Natural killer cell treated with Interleukin-12 subunit alpha and Interleukin-12 subunit beta and Interleukin-15 and Interleukin-18, amount 100 ng/mL, for 72 hours (primary cell): ENCODE measurements around the gene YWHAG. TPM values are rescaled to one million over a fixed set of nuclear protein-coding genes. Genes with fewer than 3 reads are reported as not detected.
A peak's percentile ranks its signal among the peaks of the same experiment; 100 is the strongest.
"Not testable (repeated sequence)": the region's sequence is repeated elsewhere in the genome, so short reads cannot be mapped to it uniquely, and the experiment has no call there.

Experiments used
- ATAC-seq, 2 donors: fragments of 150-1000 bp; cut with Tn5 transposase in 1 of 2; sonication (Bioruptor Pico), chemical (Tn5 transposase) in 1 of 2; 2 replicates each; pipeline ENCODE4 v1.10.0; 2021
- DNase-seq: peaks from one replicate; pipeline ENCODE4 v3.0.0; 2022; ENCODE audit warnings: low spot score
- H3K27ac Mint-ChIP-seq, 2 donors: 1 replicate in 1 of 2; 2 replicates in 1 of 2; pipeline ENCODE4 v1.8.0; 2022; ENCODE audit warnings: mixed read lengths in 2 of 2, mild to moderate bottlenecking in 1 of 2, moderate library complexity in 1 of 2
- H3K27me3 Mint-ChIP-seq, 2 donors: 1 replicate in 1 of 2; 2 replicates in 1 of 2; pipeline ENCODE4 v1.8.0; 2022; ENCODE audit warnings: mixed read lengths in 2 of 2
- H3K36me3 Mint-ChIP-seq: one replicate; pipeline ENCODE4 v1.8.0; 2022; ENCODE audit warnings: mixed read lengths
- H3K4me1 Mint-ChIP-seq, 2 donors: 1 replicate in 1 of 2; 2 replicates in 1 of 2; pipeline ENCODE4 v1.8.0; 2022; ENCODE audit warnings: low read depth in 2 of 2, mixed read lengths in 2 of 2, mild to moderate bottlenecking in 1 of 2
- H3K4me3 Mint-ChIP-seq: one replicate; pipeline ENCODE4 v1.8.0; 2022; ENCODE audit warnings: mixed read lengths
- H3K9me3 Mint-ChIP-seq: 2 replicates; pipeline ENCODE4 v1.8.0; 2022; ENCODE audit warnings: mixed read lengths
- total RNA-seq, 2 donors: library from RNA; stranded (reverse); gene quantifications; one replicate each; pipeline ENCODE4 v1.2.3, GENCODE V29; 2022

The YWHAG gene
- total RNA-seq, 2 donors from 2014 or later: 115 to 154 TPM

DNA sequence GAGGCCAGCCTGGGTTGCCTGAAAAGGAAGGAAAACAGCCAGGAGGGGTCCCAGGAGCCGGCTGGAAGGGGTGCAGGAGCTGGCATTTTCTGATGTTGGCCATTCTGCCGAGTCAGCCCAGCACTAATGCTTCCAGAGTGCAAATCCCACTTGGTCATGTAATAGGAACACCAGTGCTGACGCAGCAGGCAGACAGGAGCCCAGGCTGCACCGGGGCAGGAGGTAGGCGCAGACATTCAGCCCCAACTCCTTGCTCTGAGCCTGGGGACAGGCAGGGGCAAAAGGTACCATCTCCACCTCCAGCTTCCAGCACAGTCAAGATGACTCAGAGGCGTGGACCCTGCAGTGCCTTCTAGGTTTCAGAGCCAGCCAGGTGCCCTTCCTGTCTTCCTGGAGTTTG lies 10.2 kb upstream of the YWHAG start:
- Mint-ChIP-seq H3K4me1 (peaks cover 7 to 8% of the 10 kb centered on the region in 2 donors), H3K9me3 (no peaks in the 10 kb centered on the region), H3K36me3 (no peaks in the 10 kb centered on the region), H3K27ac (no peak overlapping the region), H3K4me3 (no peak overlapping the region), H3K27me3 (peaks cover 5 to 7% of the 10 kb centered on the region in 2 donors)
- DNase-seq (no peak), ATAC-seq (no peak)

DNA sequence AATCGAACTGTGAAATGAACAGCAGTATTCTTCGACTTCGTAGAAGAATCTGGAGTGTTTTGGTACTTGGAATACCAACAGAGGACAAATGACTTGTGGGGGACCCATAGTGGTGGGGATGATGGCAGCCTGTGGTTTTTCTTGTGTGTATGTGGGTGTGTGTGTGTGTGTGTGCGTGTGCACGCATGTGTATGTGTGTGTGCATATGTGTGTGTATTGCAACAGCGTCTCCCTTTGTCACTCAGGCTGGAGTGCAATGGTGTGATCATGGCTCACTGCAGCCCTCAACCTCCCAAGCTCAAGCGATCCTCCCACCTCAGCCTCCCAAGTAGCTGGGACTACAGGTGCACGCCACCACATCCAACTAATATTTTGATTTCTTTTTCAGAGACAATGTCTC lies 9.4 kb upstream of the YWHAG start:
- ATAC-seq: no peak
- Mint-ChIP-seq H3K27me3 (peaks cover 5 to 7% of the 10 kb centered on the region in 2 donors), H3K9me3 (no peaks in the 10 kb centered on the region)

GRCh38 chr7:76364198-76364584 lies 5.4 kb upstream of the YWHAG start:
- DNase-seq (no peak), ATAC-seq (no peak)
- peak overlapping the region; percentile 59 for H3K4me3 Mint-ChIP-seq
- H3K27me3 Mint-ChIP-seq: peaks cover 0 to 5% of the 10 kb centered on the region in 2 donors
- H3K36me3 Mint-ChIP-seq: no peaks in the 10 kb centered on the region
- peaks cover 13% of the 10 kb centered on the region in 2 donors for H3K4me1 Mint-ChIP-seq
- H3K9me3 Mint-ChIP-seq: no peaks in the 10 kb centered on the region
- peak overlapping the region; percentile 34 to 46 for H3K27ac Mint-ChIP-seq

More for the DNA sequence above, 9.4 kb upstream of the YWHAG start:
- peaks cover 7 to 9% of the 10 kb centered on the region in 2 donors for H3K4me1 Mint-ChIP-seq
- H3K27ac Mint-ChIP-seq: no peak overlapping the region
- H3K36me3 Mint-ChIP-seq: no peaks in the 10 kb centered on the region
- no peak overlapping the region for H3K4me3 Mint-ChIP-seq
- no peak for DNase-seq

DNA sequence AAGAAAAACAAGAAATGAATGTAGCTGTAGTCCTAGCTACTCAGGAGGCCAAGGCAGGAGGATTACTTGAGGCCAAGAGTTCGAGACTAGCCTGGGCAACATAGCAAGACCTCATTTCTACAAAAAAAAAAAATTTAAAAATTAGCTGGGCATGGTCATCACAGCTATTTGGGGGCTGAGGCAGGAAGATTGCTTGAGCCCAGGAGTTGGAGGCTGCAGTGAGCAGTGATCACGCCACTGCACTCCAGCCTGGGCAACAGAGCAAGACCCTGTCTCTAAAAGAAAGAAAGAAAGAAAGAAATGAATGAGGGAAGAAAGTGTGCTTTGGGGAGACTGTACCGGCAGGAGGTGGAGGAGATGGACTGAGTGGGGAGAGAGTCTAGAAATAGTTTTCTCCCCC lies 5.0 kb upstream of the YWHAG start:
- H3K36me3 Mint-ChIP-seq, DNase-seq, H3K9me3 Mint-ChIP-seq, H3K4me3 Mint-ChIP-seq, H3K27me3 Mint-ChIP-seq, ATAC-seq, H3K27ac Mint-ChIP-seq: not testable (repeated sequence)
- H3K4me1 Mint-ChIP-seq: peaks cover 13% of the 10 kb centered on the region in 2 donors

GRCh38 chr7:76359978-76360638 lies 1.3 kb upstream of the YWHAG start:
- Mint-ChIP-seq H3K36me3 (peaks cover 17% of the 10 kb centered on the region), H3K27me3 (peaks cover 0 to 2% of the 10 kb centered on the region in 2 donors), H3K27ac (peak overlapping the region; percentile 93 to 94), H3K4me1 (peaks cover 32 to 38% of the 10 kb centered on the region in 2 donors), H3K9me3 (no peaks in the 10 kb centered on the region), H3K4me3 (peak overlapping the region; percentile 95)
- DNase-seq: peak; percentile 40
- no peak for ATAC-seq

DNA sequence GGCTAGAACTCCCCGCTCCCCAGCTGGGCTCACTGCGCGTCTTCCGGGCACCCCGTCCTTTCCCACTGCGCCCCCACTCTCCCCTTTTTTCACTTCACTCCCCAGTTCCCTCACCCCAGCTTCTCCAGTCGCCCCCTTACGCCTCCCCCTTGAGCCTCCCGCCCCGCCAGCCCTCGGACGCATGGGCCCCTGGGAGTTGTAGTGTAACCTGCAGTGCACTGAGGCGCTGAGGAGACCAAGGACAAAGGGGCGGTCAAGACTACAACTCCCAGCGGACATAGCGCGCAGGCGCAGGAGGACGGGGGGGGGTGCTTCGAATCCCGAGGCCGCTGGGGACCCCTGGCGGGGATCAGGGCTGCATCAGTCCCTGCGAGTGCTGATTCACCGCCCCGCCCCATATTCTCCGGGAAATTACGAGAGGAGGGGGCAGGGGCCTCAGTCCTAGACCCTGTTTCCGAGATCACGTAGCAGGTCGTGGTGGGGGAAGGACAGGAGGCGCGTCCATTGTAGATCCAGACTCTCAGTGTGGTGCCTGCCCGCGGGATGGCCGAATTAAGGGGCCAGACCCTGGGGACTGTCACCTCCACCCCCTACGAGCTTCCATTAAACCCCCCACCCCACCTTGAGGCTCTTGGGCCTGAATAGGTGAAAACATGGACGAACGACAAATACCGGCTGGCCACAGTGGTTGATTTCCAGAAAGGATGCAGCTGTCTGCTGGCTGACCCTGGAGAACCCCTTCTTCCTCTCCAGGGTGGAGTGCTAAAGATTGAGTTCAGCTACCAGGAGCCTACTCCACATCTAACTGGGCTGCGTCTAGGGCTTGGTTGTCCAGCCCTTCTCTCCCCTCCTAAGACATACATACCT lies 553 bp upstream of the YWHAG start:
- H3K27me3 Mint-ChIP-seq: peaks cover 0 to 2% of the 10 kb centered on the region in 2 donors
- peak overlapping the region; percentile 93 to 94 for H3K27ac Mint-ChIP-seq
- peak; percentile 98 for DNase-seq
- peaks cover 34 to 41% of the 10 kb centered on the region in 2 donors for H3K4me1 Mint-ChIP-seq
- peak overlapping the region; percentile 95 for H3K4me3 Mint-ChIP-seq
- peaks cover 21% of the 10 kb centered on the region for H3K36me3 Mint-ChIP-seq
- ATAC-seq: peak; percentile 97
- no peaks in the 10 kb centered on the region for H3K9me3 Mint-ChIP-seq

DNA sequence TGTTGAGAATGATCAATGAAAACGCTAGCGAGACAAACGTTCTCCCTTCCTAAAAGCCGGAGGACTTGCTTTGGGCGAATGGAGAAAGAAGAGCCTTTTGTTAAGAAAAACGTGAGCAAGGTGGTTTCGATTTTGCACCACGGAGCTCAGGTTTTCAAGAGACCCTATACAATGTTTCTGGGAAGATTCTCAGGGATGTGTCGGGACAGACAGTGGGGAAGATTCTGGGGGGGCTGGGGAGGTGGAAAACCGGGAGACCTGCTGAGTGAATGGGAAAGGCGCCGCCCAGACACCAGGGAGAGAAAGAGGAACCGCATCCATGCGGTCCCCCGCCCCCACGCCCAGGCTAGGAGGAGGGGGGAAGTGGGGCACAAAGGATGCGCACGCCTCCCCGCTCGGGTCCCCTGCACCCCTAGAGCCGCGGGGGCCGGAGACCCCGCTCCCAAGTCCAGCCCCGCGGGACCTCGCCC lies 745 bp downstream of the YWHAG start:
- H3K36me3 Mint-ChIP-seq: peaks cover 21% of the 10 kb centered on the region

DNA sequence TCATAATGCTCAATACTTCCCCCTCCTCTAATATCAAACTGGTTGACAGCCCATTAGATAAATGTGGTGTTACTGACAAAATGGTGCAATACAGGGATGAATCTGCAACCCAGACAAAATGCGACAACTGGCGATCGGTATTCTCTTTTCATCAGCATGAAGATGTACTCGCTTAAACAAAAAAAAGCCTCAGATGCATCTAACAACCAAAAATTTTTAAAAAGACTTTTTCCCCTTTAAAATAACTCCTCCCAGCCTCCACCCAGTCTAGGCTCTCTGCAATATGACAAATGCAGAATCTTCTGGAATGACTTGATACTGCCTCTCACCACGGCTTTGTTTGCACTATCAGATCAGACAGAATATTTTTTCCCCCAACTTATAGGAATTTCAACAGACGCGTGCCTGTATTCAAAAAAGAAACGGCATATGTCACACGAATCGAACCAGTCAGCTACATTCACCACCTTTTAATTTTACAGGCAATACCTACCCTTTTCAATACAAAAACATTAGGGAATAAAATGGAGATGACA lies 1.2 kb downstream of the YWHAG start:
- no peak for ATAC-seq
- peaks cover 34 to 37% of the 10 kb centered on the region in 2 donors for H3K4me1 Mint-ChIP-seq
- peaks cover 21% of the 10 kb centered on the region for H3K36me3 Mint-ChIP-seq

More for the DNA sequence above, 745 bp downstream of the YWHAG start:
- Mint-ChIP-seq H3K27me3 (no peaks in the 10 kb centered on the region), H3K4me1 (peaks cover 30 to 37% of the 10 kb centered on the region in 2 donors), H3K27ac (peak overlapping the region; percentile 92 to 94), H3K4me3 (peak overlapping the region; percentile 95), H3K9me3 (no peaks in the 10 kb centered on the region)
- peak; percentile 67 for DNase-seq
- peak in 1 of 2 donors; percentile 4 for ATAC-seq

DNA sequence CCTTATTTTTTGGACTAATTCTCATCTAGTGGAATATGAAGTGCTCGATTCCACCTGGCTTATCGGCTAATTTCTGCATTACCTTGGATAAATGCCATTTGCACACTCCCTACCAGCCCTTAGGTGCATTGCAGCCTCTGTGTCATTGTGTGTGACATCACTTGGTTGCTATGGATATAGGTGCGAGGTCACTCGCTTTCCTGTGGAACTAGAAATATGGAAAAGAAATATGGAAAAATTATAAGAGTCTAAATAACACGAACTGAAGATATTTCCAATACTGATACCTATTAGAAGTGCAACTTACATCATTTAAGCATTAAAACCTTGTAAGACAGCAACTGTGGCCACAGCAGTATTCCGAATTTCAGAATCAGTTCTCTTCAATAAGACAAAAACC lies 2.0 kb downstream of the YWHAG start:
- H3K4me1 Mint-ChIP-seq: peaks cover 39 to 42% of the 10 kb centered on the region in 2 donors
- H3K27me3 Mint-ChIP-seq: no peaks in the 10 kb centered on the region
- ATAC-seq (no peak), DNase-seq (no peak)
- peak overlapping the region; percentile 95 for H3K4me3 Mint-ChIP-seq
- peak overlapping the region; percentile 92 to 94 for H3K27ac Mint-ChIP-seq
- no peaks in the 10 kb centered on the region for H3K9me3 Mint-ChIP-seq
- H3K36me3 Mint-ChIP-seq: peaks cover 21% of the 10 kb centered on the region

More for the DNA sequence above, 1.2 kb downstream of the YWHAG start:
- no peaks in the 10 kb centered on the region for H3K27me3 Mint-ChIP-seq
- no peaks in the 10 kb centered on the region for H3K9me3 Mint-ChIP-seq
- no peak for DNase-seq
- peak overlapping the region; percentile 92 to 94 for H3K27ac Mint-ChIP-seq
- H3K4me3 Mint-ChIP-seq: peak overlapping the region; percentile 95

DNA sequence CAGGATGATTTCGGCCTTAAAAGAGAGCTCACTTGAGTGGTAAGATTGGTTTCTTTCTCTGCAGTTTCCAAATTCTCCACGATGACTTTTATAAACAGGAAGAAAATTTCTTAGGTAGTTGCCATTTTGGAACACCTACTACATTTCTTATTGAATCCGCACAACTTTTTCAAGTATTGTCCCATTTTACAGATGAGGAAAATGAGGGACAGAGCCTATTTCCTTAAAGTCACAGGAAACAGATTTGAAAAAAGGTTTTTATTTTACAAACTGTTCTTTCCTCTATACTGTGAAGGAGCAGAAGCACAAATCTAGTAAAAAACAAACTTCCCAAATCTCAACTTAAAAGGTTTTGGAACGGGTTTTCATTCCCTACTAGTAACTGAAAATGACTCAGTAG lies 2.7 kb downstream of the YWHAG start:
- peaks cover 21% of the 10 kb centered on the region for H3K36me3 Mint-ChIP-seq
- ATAC-seq: no peak
- H3K9me3 Mint-ChIP-seq: no peaks in the 10 kb centered on the region
- peaks cover 45 to 46% of the 10 kb centered on the region in 2 donors for H3K4me1 Mint-ChIP-seq
- DNase-seq: no peak
- no peak overlapping the region for H3K27ac Mint-ChIP-seq
- no peak overlapping the region for H3K4me3 Mint-ChIP-seq
- H3K27me3 Mint-ChIP-seq: no peaks in the 10 kb centered on the region

- H3K9me3 Mint-ChIP-seq: no peaks in the 10 kb centered on the region
- DNase-seq (no peak), ATAC-seq (no peak)
- H3K36me3 Mint-ChIP-seq: peaks cover 21% of the 10 kb centered on the region
- no peak overlapping the region for H3K27ac Mint-ChIP-seq
- peaks cover 47 to 48% of the 10 kb centered on the region in 2 donors for H3K4me1 Mint-ChIP-seq
- peak overlapping the region; percentile 15 for H3K4me3 Mint-ChIP-seq
- no peaks in the 10 kb centered on the region for H3K27me3 Mint-ChIP-seq
These were observed 3.6 kb downstream of the YWHAG start for GRCh38 chr7:76354981-76355730.

DNA sequence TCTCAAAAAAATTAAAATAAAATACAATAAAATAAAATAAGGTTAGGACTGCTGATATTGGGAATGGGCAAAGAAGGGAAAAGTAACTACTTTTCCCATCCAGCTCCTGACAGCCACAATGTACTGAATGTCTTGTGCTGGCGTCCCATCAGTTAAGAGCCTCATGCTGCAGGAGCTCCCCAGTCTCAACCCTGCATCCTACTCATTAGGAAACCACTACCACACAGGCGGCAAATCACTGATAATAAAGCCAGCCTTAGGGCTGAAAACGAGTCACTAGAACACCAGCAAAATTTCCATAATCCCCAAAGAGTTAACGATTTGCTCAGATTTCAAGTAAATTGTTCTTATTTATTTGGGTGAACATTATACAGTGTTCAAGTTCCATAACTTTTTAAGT lies 4.3 kb downstream of the YWHAG start:
- Mint-ChIP-seq H3K36me3 (peaks cover 22% of the 10 kb centered on the region), H3K9me3 (no peaks in the 10 kb centered on the region), H3K27ac (no peak overlapping the region), H3K4me1 (peaks cover 44 to 46% of the 10 kb centered on the region in 2 donors), H3K4me3 (no peak overlapping the region), H3K27me3 (no peaks in the 10 kb centered on the region)
- ATAC-seq (no peak), DNase-seq (no peak)

DNA sequence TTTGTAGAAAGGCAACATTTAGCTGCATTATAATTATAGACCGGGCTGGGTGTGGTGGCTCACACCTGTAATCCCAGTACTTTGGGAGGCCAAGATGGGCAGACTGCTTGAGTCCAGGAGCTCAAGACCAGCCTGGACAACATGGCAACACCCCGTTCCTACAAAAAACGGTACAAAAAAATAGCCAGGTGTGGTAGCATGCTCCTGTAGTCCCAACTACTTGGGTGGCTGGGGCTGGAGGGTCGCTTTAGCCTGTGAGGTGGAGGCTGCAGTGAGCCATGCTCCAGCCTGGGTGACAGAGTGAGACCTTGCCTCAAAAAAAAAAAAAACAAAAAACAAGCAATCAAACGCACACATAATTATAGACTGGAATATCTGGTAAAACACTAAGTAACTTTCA lies 5.0 kb downstream of the YWHAG start:
- peaks cover 26% of the 10 kb centered on the region for H3K36me3 Mint-ChIP-seq
- peaks cover 44 to 49% of the 10 kb centered on the region in 2 donors for H3K4me1 Mint-ChIP-seq

More for the DNA sequence above, 5.0 kb downstream of the YWHAG start:
- DNase-seq (no peak), ATAC-seq (no peak)
- Mint-ChIP-seq H3K27ac (no peak overlapping the region), H3K4me3 (no peak overlapping the region), H3K9me3 (no peaks in the 10 kb centered on the region), H3K27me3 (no peaks in the 10 kb centered on the region)
